NAMALWA (cell line): ENCODE results near the gene RASD1.
"Not testable (repeated sequence)": the region's sequence is repeated elsewhere in the genome, so short reads cannot be mapped to it uniquely, and the experiment has no call there.

Experiments
- DNase-seq: peaks from one replicate; pipeline ENCODE4 v3.0.0-alpha.2; 2015; ENCODE audit warnings: low spot score

RASD1 gene

GRCh38 chr17:17469358-17469757 lies 26.8 kb downstream of the RASD1 start:
- DNase-seq: no peak

GRCh38 chr17:17468217-17469010 lies 27.8 kb downstream of the RASD1 start:
- no peak for DNase-seq

- no peak for DNase-seq
Measured at GRCh38 chr17:17467720-17468119, 28.5 kb downstream of the RASD1 start.

- no peak for DNase-seq
Measured at GRCh38 chr17:17467016-17467415, 29.2 kb downstream of the RASD1 start.

GRCh38 chr17:17466511-17466910 lies 29.7 kb downstream of the RASD1 start:
- no peak for DNase-seq

GRCh38 chr17:17465878-17466277 lies 30.3 kb downstream of the RASD1 start:
- DNase-seq: not testable (repeated sequence)

- DNase-seq: no peak
Measured at GRCh38 chr17:17463821-17464220, 32.4 kb downstream of the RASD1 start.

GRCh38 chr17:17462048-17462824 lies 34.0 kb downstream of the RASD1 start:
- no peak for DNase-seq

- DNase-seq: no peak
Measured at GRCh38 chr17:17460038-17460437, 36.2 kb downstream of the RASD1 start.

- no peak for DNase-seq
Measured at GRCh38 chr17:17457680-17458079, 38.5 kb downstream of the RASD1 start.

- no peak for DNase-seq
Measured at GRCh38 chr17:17456251-17456650, 39.9 kb downstream of the RASD1 start.

- no peak for DNase-seq
Measured at GRCh38 chr17:17455173-17455572, 41.0 kb downstream of the RASD1 start.

GRCh38 chr17:17454700-17455099 lies 41.5 kb downstream of the RASD1 start:
- DNase-seq: not testable (repeated sequence)

- DNase-seq: no peak
Measured at GRCh38 chr17:17454276-17454675, 41.9 kb downstream of the RASD1 start.

GRCh38 chr17:17453088-17453487 lies 43.1 kb downstream of the RASD1 start:
- DNase-seq: no peak

GRCh38 chr17:17448723-17449122 lies 47.5 kb downstream of the RASD1 start:
- DNase-seq: no peak

- no peak for DNase-seq
Measured at GRCh38 chr17:17448076-17448475, 48.1 kb downstream of the RASD1 start.

- no peak for DNase-seq
Measured at GRCh38 chr17:17447264-17447663, 48.9 kb downstream of the RASD1 start.

GRCh38 chr17:17446666-17447155 lies 49.5 kb downstream of the RASD1 start:
- DNase-seq: no peak

- no peak for DNase-seq
Measured at GRCh38 chr17:17445925-17446665, 50.1 kb downstream of the RASD1 start.

- no peak for DNase-seq
Measured at GRCh38 chr17:17445296-17445924, 50.8 kb downstream of the RASD1 start.
